H1 (cell line): Measurements from ENCODE around the gene RARRES2. TPM values are rescaled to one million over a fixed set of nuclear protein-coding genes. Genes with fewer than 3 reads are reported as not detected.

Source experiments
- CTCF ChIA-PET: fragments of 300-600 bp; sonication (Branson Sonifier 250); formaldehyde crosslinking; loops from one replicate; lab custom pipeline; 2021; ENCODE audit not compliant: partially characterized antibody; lab: Charles Lee
- POLR2A ChIA-PET: fragments of 300-600 bp; sonication (Branson Sonifier 250); formaldehyde crosslinking; loops from one replicate; lab custom pipeline; 2021; ENCODE audit warnings: inconsistent platforms; ENCODE audit not compliant: partially characterized antibody; lab: Charles Lee
- DNase-seq, 2 experiments: peaks; one replicate each; pipeline versions ENCODE4 v3.0.0 to v3.0.0-alpha.2; 2010 to 2022; ENCODE audit warnings: low spot score in 2 of 2, low read depth in 1 of 2, mixed read lengths in 1 of 2
- FAIRE-seq: peaks from 2 replicates; lab custom pipeline; 2011; peaks lifted over from hg19 to GRCh38; lab: Jason Lieb, UNC
- H2AFZ ChIP-seq: 2 replicates; pipeline ENCODE4 v1.8.1; 2012; ENCODE audit warnings: low read length, inconsistent platforms
- H2AK5ac ChIP-seq: 2 replicates; pipeline ENCODE4 v1.6.1; 2013; ENCODE audit warnings: low read depth, low read length
- H2BK120ac ChIP-seq: replicated peaks from 2 replicates; pipeline ENCODE3; 2013; ENCODE audit warnings: low read depth, low read length, inconsistent platforms
- H2BK12ac ChIP-seq: 2 replicates; pipeline ENCODE4 v1.6.1; 2013; ENCODE audit warnings: low read depth, low read length
- H2BK15ac ChIP-seq: 2 replicates; pipeline ENCODE4 v1.6.1; 2013; ENCODE audit warnings: low read length
- H2BK20ac ChIP-seq: 2 replicates; pipeline ENCODE4 v1.6.1; 2013; ENCODE audit warnings: low read length
- H2BK5ac ChIP-seq: 2 replicates; pipeline ENCODE4 v1.6.1; 2013; ENCODE audit warnings: low read depth, low read length
- H3K14ac ChIP-seq: 2 replicates; pipeline ENCODE4 v1.6.1; 2013; ENCODE audit warnings: inconsistent platforms; ENCODE audit not compliant: insufficient read length
- H3K18ac ChIP-seq: 2 replicates; pipeline ENCODE4 v1.6.1; 2013; ENCODE audit warnings: low read length; ENCODE audit errors: extremely low read depth
- H3K23ac ChIP-seq: 2 replicates; pipeline ENCODE4 v1.6.1; 2013; ENCODE audit warnings: inconsistent platforms; ENCODE audit not compliant: insufficient read length
- H3K23me2 ChIP-seq: 2 replicates; pipeline ENCODE4 v1.6.1; 2013; ENCODE audit warnings: low read depth, low read length
- H3K27ac ChIP-seq: 2 replicates; pipeline ENCODE4 v1.6.1; 2011; ENCODE audit warnings: low read depth, low read length, inconsistent platforms
- H3K27me3 ChIP-seq, 4 experiments: replicated peaks in 1 of 4; 1 replicate in 1 of 4; 2 replicates in 3 of 4; pipeline versions ENCODE4 v1.6.1 to v1.8.1; 2011 to 2013; ENCODE audit warnings: low read length in 3 of 4, mild to moderate bottlenecking in 3 of 4, inconsistent platforms in 2 of 4, mixed read lengths in 2 of 4, moderate library complexity in 1 of 4; ENCODE audit not compliant: control insufficient read depth in 3 of 4, insufficient read depth in 3 of 4; ENCODE audit errors: extremely low read depth in 1 of 4
- H3K36me3 ChIP-seq, 4 experiments: 2 replicates each; pipeline versions ENCODE4 v1.6.1 to v1.8.1; 2011 to 2013; ENCODE audit warnings: mild to moderate bottlenecking in 4 of 4, low read length in 3 of 4, moderate library complexity in 2 of 4, control low read depth in 1 of 4, inconsistent platforms in 1 of 4; ENCODE audit not compliant: insufficient read depth in 4 of 4, control insufficient read depth in 2 of 4
- H3K4ac ChIP-seq: replicated peaks from 2 replicates; pipeline ENCODE3; 2013; ENCODE audit warnings: low read length, low read depth, mixed read lengths, inconsistent platforms; ENCODE audit not compliant: insufficient read length
- H3K4me1 ChIP-seq, 4 experiments: replicated peaks in 1 of 4; 1 replicate in 1 of 4; 2 replicates in 3 of 4; pipeline versions ENCODE4 v1.6.1 to v1.8.1; 2011 to 2013; ENCODE audit warnings: low read length in 3 of 4, inconsistent platforms in 2 of 4, mixed read lengths in 1 of 4; ENCODE audit not compliant: insufficient read depth in 4 of 4, control insufficient read depth in 3 of 4
- H3K4me2 ChIP-seq, 2 experiments: 2 replicates each; pipeline versions ENCODE4 v1.6.1 to v1.8.1; 2011 to 2013; ENCODE audit warnings: low read depth in 2 of 2, low read length in 2 of 2, control low read depth in 1 of 2, inconsistent platforms in 1 of 2, mild to moderate bottlenecking in 1 of 2; ENCODE audit not compliant: insufficient read depth in 1 of 2
- H3K4me3 ChIP-seq, 4 experiments: fragments of 200-600, 300-600 bp in 1 of 4; sonication (generic), shearing (Covaris generic), sonication (Bioruptor Twin) in 1 of 4; 2 replicates each; pipeline versions ENCODE4 v1.5.1 to v1.8.1; 2011 to 2016; ENCODE audit warnings: low read length in 4 of 4, low read depth in 3 of 4, control low read depth in 2 of 4, inconsistent platforms in 2 of 4, mild to moderate bottlenecking in 2 of 4, mixed read lengths in 1 of 4, moderate library complexity in 1 of 4; ENCODE audit not compliant: insufficient read depth in 2 of 4; ENCODE audit errors: extremely low read depth in 1 of 4
- H3K56ac ChIP-seq: replicated peaks from 2 replicates; pipeline ENCODE3; 2013; ENCODE audit warnings: low read depth, mild to moderate bottlenecking, mixed read lengths, low read length, inconsistent platforms; ENCODE audit not compliant: insufficient read length
- H3K79me1 ChIP-seq: 2 replicates; pipeline ENCODE4 v1.6.1; 2013; ENCODE audit warnings: low read depth, low read length, control low read depth
- H3K79me2 ChIP-seq, 2 experiments: 2 replicates each; pipeline versions ENCODE4 v1.6.1 to v1.8.1; 2012 to 2013; ENCODE audit warnings: low read length in 2 of 2, mild to moderate bottlenecking in 2 of 2, inconsistent platforms in 1 of 2; ENCODE audit not compliant: insufficient read depth in 2 of 2, control insufficient read depth in 1 of 2
- H3K9ac ChIP-seq, 4 experiments: replicated peaks in 1 of 4; 1 replicate in 1 of 4; 2 replicates in 3 of 4; pipeline versions ENCODE4 v1.6.1 to v1.8.1; 2011 to 2013; ENCODE audit warnings: low read depth in 3 of 4, low read length in 3 of 4, control low read depth in 2 of 4, mild to moderate bottlenecking in 2 of 4, moderate library complexity in 2 of 4, inconsistent platforms in 1 of 4; ENCODE audit errors: extremely low read depth in 1 of 4
- H3K9me3 ChIP-seq, 2 experiments: 2 replicates each; pipeline versions ENCODE4 v1.6.1 to v1.8.1; 2012 to 2013; ENCODE audit warnings: mild to moderate bottlenecking in 2 of 2, moderate library complexity in 2 of 2, control low read depth in 1 of 2, inconsistent platforms in 1 of 2, low read depth in 1 of 2, low read length in 1 of 2, mixed read lengths in 1 of 2; ENCODE audit not compliant: insufficient read depth in 2 of 2
- H4K20me1 ChIP-seq, 2 experiments: replicated peaks in 1 of 2; 2 replicates each; pipeline versions ENCODE3 to v1.8.1; 2011 to 2013; ENCODE audit warnings: inconsistent platforms in 2 of 2, low read length in 2 of 2, mild to moderate bottlenecking in 1 of 2; ENCODE audit not compliant: insufficient read depth in 2 of 2, control insufficient read depth in 1 of 2
- H4K5ac ChIP-seq: 2 replicates; pipeline ENCODE4 v1.6.1; 2013; ENCODE audit warnings: low read length, low read depth, mixed read lengths, inconsistent platforms; ENCODE audit not compliant: insufficient read length
- H4K8ac ChIP-seq: 2 replicates; pipeline ENCODE4 v1.8.0; 2013; ENCODE audit warnings: mild to moderate bottlenecking, moderate library complexity, low read length, inconsistent platforms; ENCODE audit not compliant: insufficient read depth; ENCODE audit errors: extremely low read depth
- H4K91ac ChIP-seq: replicated peaks from 2 replicates; pipeline ENCODE3; 2013; ENCODE audit warnings: low read length, mixed read lengths, inconsistent platforms; ENCODE audit not compliant: insufficient read length
- CHD2 ChIP-seq: IDR thresholded peaks from 2 replicates; pipeline ENCODE4 v1.6.1; 2012; ENCODE audit warnings: low read length, improper control_type of control experiment
- FOSL1 ChIP-seq: IDR thresholded peaks from 2 replicates; pipeline ENCODE4 v1.6.1; 2011; ENCODE audit warnings: mild to moderate bottlenecking, low read depth, low read length, moderate library complexity; ENCODE audit not compliant: insufficient read depth
- HDAC2 ChIP-seq, 2 experiments: fragments of 300-600 bp in 1 of 2; sonication (generic) in 1 of 2; IDR thresholded peaks; 2 replicates each; pipeline ENCODE4 v1.6.1; 2011 to 2012; ENCODE audit warnings: low read depth in 2 of 2, low read length in 2 of 2, mild to moderate bottlenecking in 2 of 2, moderate library complexity in 2 of 2, borderline replicate concordance in 1 of 2, inconsistent platforms in 1 of 2
- HDAC6 ChIP-seq: IDR thresholded peaks from one replicate; pipeline ENCODE4 v1.7.1; 2012; ENCODE audit warnings: low read depth, mild to moderate bottlenecking, inconsistent platforms, low read length, moderate library complexity
- RBBP5 ChIP-seq: IDR thresholded peaks from 2 replicates; pipeline ENCODE4 v1.7.1; 2012; ENCODE audit warnings: low read depth, mild to moderate bottlenecking, inconsistent platforms, low read length, moderate library complexity, borderline replicate concordance
- YY1 ChIP-seq: IDR thresholded peaks from 2 replicates; pipeline ENCODE4 v1.6.1; 2011; ENCODE audit warnings: low read depth, mild to moderate bottlenecking, low read length
- WGBS, 2 experiments: shearing (Covaris generic) in 1 of 2; methylation state at CpG; one replicate each; pipeline versions ENCODE4 v1.1.6 to v1.1.7; 2013 to 2015; ENCODE audit warnings: low lambda C conversion rate in 2 of 2, mixed read lengths in 2 of 2, inconsistent platforms in 1 of 2, low coverage in 1 of 2, missing lambda C conversion rate in 1 of 2; ENCODE audit not compliant: insufficient replicate concordance in 2 of 2, insufficient coverage in 1 of 2, insufficient read length in 1 of 2; ENCODE audit errors: extremely low coverage in 1 of 2, missing lambda C conversion rate in 1 of 2; 5-methylcytosine and 5-hydroxymethylcytosine counted together
- polyA plus RNA-seq, 7 experiments: library from polyadenylated mRNA; depleted of rRNA in 3 of 7; stranded (reverse) in 5 of 7; unstranded in 2 of 7; fragments of >200 nt in 5 of 7; fragments of 200-250 nt in 2 of 7; gene quantifications; 1 replicate in 5 of 7; 2 replicates in 1 of 7; 4 replicates in 1 of 7; pipeline versions ENCODE4 v1.2.1 to v1.2.3, GENCODE V29; 2011 to 2013; ENCODE audit warnings: missing spikeins in 2 of 7, mixed read lengths in 2 of 7
- total RNA-seq: library from RNA; stranded (reverse); fragmentation: NEBNext Ultra II Directional; extraction: Animal tissue kit (Norgen Biotek cat#: 25700); gene quantifications from 2 replicates; pipeline ENCODE4 v1.2.1, GENCODE V29; 2021
- TF ChIP-seq, protein P1 (sequence below): IDR thresholded peaks from 2 replicates; pipeline ENCODE4 v1.6.1; 2012; ENCODE audit warnings: inconsistent platforms
- TF ChIP-seq, protein P2 (sequence below): IDR thresholded peaks from 2 replicates; pipeline ENCODE4 v1.6.1; 2012; ENCODE audit warnings: inconsistent platforms

RARRES2 gene
- total and polyA plus RNA-seq, 2 of the 8 experiments (the other 6 are each of a cell fraction or from before 2014, with no cell fraction given): 254 to 441 TPM

DNA sequence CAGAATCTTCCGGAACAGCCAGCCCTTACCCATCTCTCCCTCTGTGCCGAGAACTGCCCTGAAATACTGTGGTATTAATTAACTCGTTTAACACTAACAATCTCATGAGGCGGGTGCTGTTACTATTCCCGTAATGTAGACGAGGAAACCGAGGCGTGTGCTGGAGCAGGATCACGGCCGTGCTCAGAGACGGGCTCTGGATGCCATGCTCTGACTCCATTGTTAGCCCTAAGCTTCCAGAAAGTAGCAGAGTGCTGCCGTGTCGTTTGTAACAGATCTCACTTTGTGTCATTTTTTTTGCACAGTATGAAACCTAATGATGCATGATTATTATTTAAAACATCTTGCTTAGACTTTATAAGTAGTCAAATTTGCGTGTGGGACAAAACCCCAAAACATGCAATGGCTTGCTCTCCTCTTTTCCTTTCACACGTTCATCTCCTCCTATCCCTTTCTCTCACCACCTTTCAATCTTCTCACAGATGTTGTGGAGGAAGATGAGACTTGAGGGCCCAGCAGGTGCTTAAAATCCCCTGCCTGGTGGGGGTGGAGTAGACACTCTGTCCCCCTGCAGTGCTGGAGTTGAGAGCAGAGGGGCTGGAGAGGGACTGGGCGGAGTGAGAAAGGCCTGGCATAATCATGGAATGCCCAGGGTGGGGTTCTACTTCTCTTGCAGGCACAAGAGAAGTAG lies 17.6 kb downstream of the RARRES2 start:
- no peak for DNase-seq
- H4K91ac ChIP-seq: peak overlapping the region; percentile 54
- H3K79me1 ChIP-seq: peaks cover 2% of the 10 kb centered on the region; the same call in 1 of the 2 replicates
- H2BK120ac ChIP-seq: no peak overlapping the region
- WGBS, 2 experiments: 46 to 100% methylated on average over 1 to 16 of the region's 16 CpGs
- H2AFZ ChIP-seq: no peak overlapping the region
- ChIA-PET POLR2A (interaction anchor here (0.6 to 2.8 kb wide), 6 partner anchors 11 to 98 kb away, joined by 3 to 12 read pairs (median 4); no protein-coding TSS in a partner anchor), CTCF (interaction anchor here (0.8 to 1.6 kb wide), 2 partner anchors 10 to 42 kb away, joined by 3 to 5 read pairs; no protein-coding TSS in a partner anchor)
- H3K9ac ChIP-seq: peak overlapping the region in 3 of 4 experiments; percentile 31 to 79 (median 42); a peak in 6 of 7 replicates
- TF ChIP-seq HDAC6 (no peak), RBBP5 (no peak), YY1 (no peak), FOSL1 (no peak), HDAC2 (IDR thresholded peaks at IDR 0.05; ENCODE audit: borderline replicate concordance in 1 of 2, low read depth in 2 of 2, low read length in 2 of 2) (no peak), CHD2 (no peak)
- TF ChIP-seq, protein P1, sequence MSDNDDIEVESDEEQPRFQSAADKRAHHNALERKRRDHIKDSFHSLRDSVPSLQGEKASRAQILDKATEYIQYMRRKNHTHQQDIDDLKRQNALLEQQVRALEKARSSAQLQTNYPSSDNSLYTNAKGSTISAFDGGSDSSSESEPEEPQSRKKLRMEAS: no peak
- TF ChIP-seq, protein P2, sequence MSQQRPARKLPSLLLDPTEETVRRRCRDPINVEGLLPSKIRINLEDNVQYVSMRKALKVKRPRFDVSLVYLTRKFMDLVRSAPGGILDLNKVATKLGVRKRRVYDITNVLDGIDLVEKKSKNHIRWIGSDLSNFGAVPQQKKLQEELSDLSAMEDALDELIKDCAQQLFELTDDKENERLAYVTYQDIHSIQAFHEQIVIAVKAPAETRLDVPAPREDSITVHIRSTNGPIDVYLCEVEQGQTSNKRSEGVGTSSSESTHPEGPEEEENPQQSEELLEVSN: 0 out of 2 replicates have a peak, but pooled peaks have one; percentile 6
- 0 out of 2 replicates have a peak overlapping the region, but pooled peaks have one; percentile 6 for H2BK5ac ChIP-seq
- no peak overlapping the region for H3K14ac ChIP-seq
- H2BK12ac ChIP-seq: peak overlapping the region; percentile 60; the same call in 1 of the 2 replicates
- H3K27me3 ChIP-seq: peaks cover 0 to 2% (median 0%) of the 10 kb centered on the region in 4 experiments; a peak in 3 of 7 replicates
- no peaks in the 10 kb centered on the region for H4K20me1 ChIP-seq
- peak overlapping the region; percentile 5; the same call in 1 of the 2 replicates for H3K18ac ChIP-seq
- no peak overlapping the region for H3K4ac ChIP-seq
- no peak overlapping the region for H4K8ac ChIP-seq
- peaks cover 10 to 15% (median 14%) of the 10 kb centered on the region in 4 experiments for H3K4me1 ChIP-seq
- no peak overlapping the region for H3K23ac ChIP-seq
- no peak overlapping the region for H3K56ac ChIP-seq
- no peak overlapping the region for H2BK15ac ChIP-seq
- H3K36me3 ChIP-seq: peaks cover 3 to 6% (median 6%) of the 10 kb centered on the region in 4 experiments; a peak in 4 of 8 replicates
- no peaks in the 10 kb centered on the region for H3K9me3 ChIP-seq
- peak overlapping the region; percentile 55 to 61 (median 56) for H3K4me3 ChIP-seq
- H2BK20ac ChIP-seq: no peak overlapping the region
- peaks cover 0 to 15% of the 10 kb centered on the region in 2 experiments; a peak in 1 of 4 replicates for H3K79me2 ChIP-seq
- no peak overlapping the region; the same call in 1 of the 2 replicates for H2AK5ac ChIP-seq
- H3K4me2 ChIP-seq: peak overlapping the region; percentile 58 to 84
- no peak overlapping the region for H3K27ac ChIP-seq
- H4K5ac ChIP-seq: no peak overlapping the region
- 0 out of 2 replicates have a peak, but pooled peaks cover 1% of the 10 kb centered on the region for H3K23me2 ChIP-seq
- no peak for FAIRE-seq
